ENCODE data around the gene CCDC87.

CCDC87 gene

GRCh38 chr11:66567787-66568123 lies 25.1 kb downstream of the CCDC87 start:
- H3K27ac ChIP-seq (ENCODE audit: low read depth, low read length): no peak overlapping the region
- H3K36me3 ChIP-seq (ENCODE audit: control insufficient read depth, insufficient read depth, low read length): peaks cover 2% of the 10 kb centered on the region
- H3K4me3 ChIP-seq (ENCODE audit: low read length): peak overlapping the region; percentile 68
- peaks cover 2% of the 10 kb centered on the region for H3K4me1 ChIP-seq (ENCODE audit: control insufficient read depth, insufficient read depth, low read length)
- no peak overlapping the region for H3K9ac ChIP-seq (ENCODE audit: low read length)
- no peaks in the 10 kb centered on the region for H3K27me3 ChIP-seq (ENCODE audit: control insufficient read depth, insufficient read depth, low read length)

- Histone ChIP-seq H3K27me3 (ENCODE audit: control insufficient read depth, insufficient read depth, low read length) (no peaks in the 10 kb centered on the region), H3K4me1 (ENCODE audit: control insufficient read depth, insufficient read depth, low read length) (peaks cover 2% of the 10 kb centered on the region), H3K27ac (ENCODE audit: low read depth, low read length) (no peak overlapping the region), H3K9ac (ENCODE audit: low read length) (no peak overlapping the region), H3K36me3 (ENCODE audit: control insufficient read depth, insufficient read depth, low read length) (peaks cover 2% of the 10 kb centered on the region), H3K4me3 (ENCODE audit: low read length) (no peak overlapping the region)
Measured at GRCh38 chr11:66566221-66566620, 26.6 kb downstream of the CCDC87 start.

- Histone ChIP-seq H3K4me3 (ENCODE audit: low read length) (no peak overlapping the region), H3K36me3 (ENCODE audit: control insufficient read depth, insufficient read depth, low read length) (peaks cover 2% of the 10 kb centered on the region), H3K9ac (ENCODE audit: low read length) (no peak overlapping the region), H3K4me1 (ENCODE audit: control insufficient read depth, insufficient read depth, low read length) (peaks cover 2% of the 10 kb centered on the region), H3K27ac (ENCODE audit: low read depth, low read length) (no peak overlapping the region), H3K27me3 (ENCODE audit: control insufficient read depth, insufficient read depth, low read length) (no peaks in the 10 kb centered on the region)
Measured at GRCh38 chr11:66564984-66565383, 27.9 kb downstream of the CCDC87 start.

- Histone ChIP-seq H3K4me3 (ENCODE audit: low read length) (no peak overlapping the region), H3K27ac (ENCODE audit: low read depth, low read length) (no peak overlapping the region), H3K27me3 (ENCODE audit: control insufficient read depth, insufficient read depth, low read length) (no peaks in the 10 kb centered on the region), H3K4me1 (ENCODE audit: control insufficient read depth, insufficient read depth, low read length) (peaks cover 2% of the 10 kb centered on the region), H3K36me3 (ENCODE audit: control insufficient read depth, insufficient read depth, low read length) (peaks cover 2% of the 10 kb centered on the region), H3K9ac (ENCODE audit: low read length) (no peak overlapping the region)
Measured at GRCh38 chr11:66564538-66564937, 28.3 kb downstream of the CCDC87 start.

GRCh38 chr11:66563832-66564231 lies 29.0 kb downstream of the CCDC87 start:
- Histone ChIP-seq H3K9ac (ENCODE audit: low read length) (no peak overlapping the region), H3K27me3 (ENCODE audit: control insufficient read depth, insufficient read depth, low read length) (no peaks in the 10 kb centered on the region), H3K36me3 (ENCODE audit: control insufficient read depth, insufficient read depth, low read length) (peaks cover 2% of the 10 kb centered on the region), H3K4me1 (ENCODE audit: control insufficient read depth, insufficient read depth, low read length) (peaks cover 3% of the 10 kb centered on the region), H3K27ac (ENCODE audit: low read depth, low read length) (no peak overlapping the region), H3K4me3 (ENCODE audit: low read length) (no peak overlapping the region)

GRCh38 chr11:66562907-66563583 lies 29.8 kb downstream of the CCDC87 start:
- H3K36me3 ChIP-seq (ENCODE audit: control insufficient read depth, insufficient read depth, low read length): peaks cover 2% of the 10 kb centered on the region
- no peak overlapping the region for H3K27ac ChIP-seq (ENCODE audit: low read depth, low read length)
- H3K4me1 ChIP-seq (ENCODE audit: control insufficient read depth, insufficient read depth, low read length): peaks cover 5% of the 10 kb centered on the region
- H3K9ac ChIP-seq (ENCODE audit: low read length): no peak overlapping the region
- H3K4me3 ChIP-seq (ENCODE audit: low read length): no peak overlapping the region
- no peaks in the 10 kb centered on the region for H3K27me3 ChIP-seq (ENCODE audit: control insufficient read depth, insufficient read depth, low read length)

- Histone ChIP-seq H3K27me3 (ENCODE audit: control insufficient read depth, insufficient read depth, low read length) (no peaks in the 10 kb centered on the region), H3K4me3 (ENCODE audit: low read length) (no peak overlapping the region), H3K27ac (ENCODE audit: low read depth, low read length) (no peak overlapping the region), H3K36me3 (ENCODE audit: control insufficient read depth, insufficient read depth, low read length) (peaks cover 2% of the 10 kb centered on the region), H3K4me1 (ENCODE audit: control insufficient read depth, insufficient read depth, low read length) (peaks cover 5% of the 10 kb centered on the region), H3K9ac (ENCODE audit: low read length) (no peak overlapping the region)
Measured at GRCh38 chr11:66562275-66562674, 30.6 kb downstream of the CCDC87 start.

GRCh38 chr11:66561975-66562248 lies 31.0 kb downstream of the CCDC87 start:
- Histone ChIP-seq H3K27ac (ENCODE audit: low read depth, low read length) (no peak overlapping the region), H3K4me3 (ENCODE audit: low read length) (no peak overlapping the region), H3K9ac (ENCODE audit: low read length) (no peak overlapping the region), H3K36me3 (ENCODE audit: control insufficient read depth, insufficient read depth, low read length) (peaks cover 2% of the 10 kb centered on the region), H3K27me3 (ENCODE audit: control insufficient read depth, insufficient read depth, low read length) (no peaks in the 10 kb centered on the region), H3K4me1 (ENCODE audit: control insufficient read depth, insufficient read depth, low read length) (peaks cover 5% of the 10 kb centered on the region)

GRCh38 chr11:66561178-66561974 lies 31.5 kb downstream of the CCDC87 start:
- Histone ChIP-seq H3K27me3 (ENCODE audit: control insufficient read depth, insufficient read depth, low read length) (no peaks in the 10 kb centered on the region), H3K36me3 (ENCODE audit: control insufficient read depth, insufficient read depth, low read length) (peaks cover 2% of the 10 kb centered on the region)

GRCh38 chr11:66559866-66560676 lies 32.8 kb downstream of the CCDC87 start:
- Histone ChIP-seq H3K27me3 (ENCODE audit: control insufficient read depth, insufficient read depth, low read length) (no peaks in the 10 kb centered on the region), H3K4me1 (ENCODE audit: control insufficient read depth, insufficient read depth, low read length) (peaks cover 5% of the 10 kb centered on the region), H3K4me3 (ENCODE audit: low read length) (no peak overlapping the region), H3K27ac (ENCODE audit: low read depth, low read length) (no peak overlapping the region), H3K9ac (ENCODE audit: low read length) (no peak overlapping the region), H3K36me3 (ENCODE audit: control insufficient read depth, insufficient read depth, low read length) (peaks cover 2% of the 10 kb centered on the region)

More at GRCh38 chr11:66561178-66561974, 31.5 kb downstream of the CCDC87 start:
- peaks cover 5% of the 10 kb centered on the region for H3K4me1 ChIP-seq (ENCODE audit: control insufficient read depth, insufficient read depth, low read length)
- no peak overlapping the region for H3K9ac ChIP-seq (ENCODE audit: low read length)
- H3K4me3 ChIP-seq (ENCODE audit: low read length): no peak overlapping the region
- no peak overlapping the region for H3K27ac ChIP-seq (ENCODE audit: low read depth, low read length)

GRCh38 chr11:66559142-66559865 lies 33.6 kb downstream of the CCDC87 start:
- Histone ChIP-seq H3K4me3 (ENCODE audit: low read length) (no peak overlapping the region), H3K4me1 (ENCODE audit: control insufficient read depth, insufficient read depth, low read length) (peaks cover 5% of the 10 kb centered on the region)

GRCh38 chr11:66557733-66558326 lies 35.0 kb downstream of the CCDC87 start:
- Histone ChIP-seq H3K27me3 (ENCODE audit: control insufficient read depth, insufficient read depth, low read length) (no peaks in the 10 kb centered on the region), H3K4me1 (ENCODE audit: control insufficient read depth, insufficient read depth, low read length) (peaks cover 5% of the 10 kb centered on the region), H3K4me3 (ENCODE audit: low read length) (no peak overlapping the region), H3K36me3 (ENCODE audit: control insufficient read depth, insufficient read depth, low read length) (no peaks in the 10 kb centered on the region), H3K27ac (ENCODE audit: low read depth, low read length) (no peak overlapping the region), H3K9ac (ENCODE audit: low read length) (no peak overlapping the region)

More at GRCh38 chr11:66559142-66559865, 33.6 kb downstream of the CCDC87 start:
- Histone ChIP-seq H3K36me3 (ENCODE audit: control insufficient read depth, insufficient read depth, low read length) (peaks cover 2% of the 10 kb centered on the region), H3K27ac (ENCODE audit: low read depth, low read length) (no peak overlapping the region), H3K27me3 (ENCODE audit: control insufficient read depth, insufficient read depth, low read length) (no peaks in the 10 kb centered on the region), H3K9ac (ENCODE audit: low read length) (no peak overlapping the region)

All from rectal smooth muscle tissue (tissue), 1 donor.